ENCODE results near the gene NXPH3.

Gene NXPH3

DNA sequence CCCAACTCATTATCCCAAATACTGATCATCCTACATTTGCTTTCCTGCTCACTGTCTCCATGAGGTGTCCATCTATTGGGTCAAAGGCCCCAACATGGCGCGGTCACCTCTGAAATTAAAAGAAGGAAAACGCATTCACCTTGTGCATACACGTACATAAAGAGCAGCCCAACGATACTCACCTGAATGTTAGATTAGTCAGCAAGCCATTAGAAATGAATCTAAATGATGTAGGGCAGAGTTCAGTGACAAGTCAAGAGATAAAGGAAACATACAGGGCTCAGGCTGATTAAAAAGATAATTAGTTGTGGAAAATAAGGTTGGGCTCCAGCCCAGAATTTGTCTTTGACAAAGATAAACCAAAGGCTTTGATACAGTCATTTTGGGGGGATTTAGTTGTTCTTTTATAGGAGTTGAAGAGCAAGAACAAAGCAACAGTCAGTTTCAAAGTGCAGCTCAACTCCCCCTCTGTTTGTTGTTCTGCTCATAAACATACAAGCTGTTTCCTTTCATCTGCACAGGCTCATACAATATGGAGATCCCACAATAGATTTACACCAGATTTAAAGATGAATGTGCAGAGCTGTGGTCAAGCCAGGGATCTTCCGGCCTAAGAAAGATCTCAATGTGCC, 21.1 kb downstream of the NXPH3 start (continued):
- TF ChIP-seq, protein P1, sequence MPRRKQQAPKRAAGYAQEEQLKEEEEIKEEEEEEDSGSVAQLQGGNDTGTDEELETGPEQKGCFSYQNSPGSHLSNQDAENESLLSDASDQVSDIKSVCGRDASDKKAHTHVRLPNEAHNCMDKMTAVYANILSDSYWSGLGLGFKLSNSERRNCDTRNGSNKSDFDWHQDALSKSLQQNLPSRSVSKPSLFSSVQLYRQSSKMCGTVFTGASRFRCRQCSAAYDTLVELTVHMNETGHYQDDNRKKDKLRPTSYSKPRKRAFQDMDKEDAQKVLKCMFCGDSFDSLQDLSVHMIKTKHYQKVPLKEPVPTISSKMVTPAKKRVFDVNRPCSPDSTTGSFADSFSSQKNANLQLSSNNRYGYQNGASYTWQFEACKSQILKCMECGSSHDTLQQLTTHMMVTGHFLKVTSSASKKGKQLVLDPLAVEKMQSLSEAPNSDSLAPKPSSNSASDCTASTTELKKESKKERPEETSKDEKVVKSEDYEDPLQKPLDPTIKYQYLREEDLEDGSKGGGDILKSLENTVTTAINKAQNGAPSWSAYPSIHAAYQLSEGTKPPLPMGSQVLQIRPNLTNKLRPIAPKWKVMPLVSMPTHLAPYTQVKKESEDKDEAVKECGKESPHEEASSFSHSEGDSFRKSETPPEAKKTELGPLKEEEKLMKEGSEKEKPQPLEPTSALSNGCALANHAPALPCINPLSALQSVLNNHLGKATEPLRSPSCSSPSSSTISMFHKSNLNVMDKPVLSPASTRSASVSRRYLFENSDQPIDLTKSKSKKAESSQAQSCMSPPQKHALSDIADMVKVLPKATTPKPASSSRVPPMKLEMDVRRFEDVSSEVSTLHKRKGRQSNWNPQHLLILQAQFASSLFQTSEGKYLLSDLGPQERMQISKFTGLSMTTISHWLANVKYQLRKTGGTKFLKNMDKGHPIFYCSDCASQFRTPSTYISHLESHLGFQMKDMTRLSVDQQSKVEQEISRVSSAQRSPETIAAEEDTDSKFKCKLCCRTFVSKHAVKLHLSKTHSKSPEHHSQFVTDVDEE (CRISPR knock-in tag; IDR thresholded peaks at IDR 0.05): no peak

DNA sequence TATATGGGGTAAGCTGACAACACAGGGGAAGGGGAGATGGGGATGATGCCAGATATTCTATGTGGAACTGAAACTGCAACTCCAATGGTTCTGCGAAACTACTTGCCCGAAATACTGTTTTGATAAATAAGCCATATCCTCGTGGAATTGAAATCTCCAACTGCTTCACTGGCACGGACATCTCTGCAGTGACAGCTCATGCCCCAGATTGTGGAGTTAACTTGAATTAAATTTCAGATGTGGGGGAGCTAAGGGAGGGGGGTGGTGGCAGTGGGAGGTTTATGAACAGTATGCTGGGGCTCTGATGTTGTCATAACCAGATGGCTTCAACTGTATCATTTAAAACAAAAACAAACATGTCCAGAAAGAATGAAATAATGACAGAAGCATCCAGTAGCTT, 21.8 kb downstream of the NXPH3 start:
- ATAC-seq: no peak
- TF ChIP-seq GLIS3 (CRISPR knock-in tag; IDR thresholded peaks at IDR 0.05) (no peak), RARB (CRISPR knock-in tag; IDR thresholded peaks at IDR 0.05) (no peak), ZNF565 (CRISPR knock-in tag; conservative IDR thresholded peaks at IDR 0.05; ENCODE audit: low read depth) (no peak), OSR1 (CRISPR knock-in tag; IDR thresholded peaks at IDR 0.05) (no peak), ZFP30 (CRISPR knock-in tag; IDR thresholded peaks at IDR 0.05) (no peak), ZNF8 (CRISPR knock-in tag; IDR thresholded peaks at IDR 0.05) (no peak), TCF4 (CRISPR knock-in tag; IDR thresholded peaks at IDR 0.05; ENCODE audit: borderline replicate concordance) (no peak), ZFP3 (CRISPR knock-in tag; IDR thresholded peaks at IDR 0.05) (no peak), CSDC2 (CRISPR knock-in tag; IDR thresholded peaks at IDR 0.05) (no peak), ISL1 (CRISPR knock-in tag; IDR thresholded peaks at IDR 0.05) (no peak), ZC3H10 (CRISPR knock-in tag; IDR thresholded peaks at IDR 0.05) (no peak), ARNTL (CRISPR knock-in tag; IDR thresholded peaks at IDR 0.05; ENCODE audit: borderline replicate concordance, low read depth) (no peak)
- TF ChIP-seq, protein P1 (CRISPR knock-in tag; IDR thresholded peaks at IDR 0.05): no peak
- TF ChIP-seq, protein P2, sequence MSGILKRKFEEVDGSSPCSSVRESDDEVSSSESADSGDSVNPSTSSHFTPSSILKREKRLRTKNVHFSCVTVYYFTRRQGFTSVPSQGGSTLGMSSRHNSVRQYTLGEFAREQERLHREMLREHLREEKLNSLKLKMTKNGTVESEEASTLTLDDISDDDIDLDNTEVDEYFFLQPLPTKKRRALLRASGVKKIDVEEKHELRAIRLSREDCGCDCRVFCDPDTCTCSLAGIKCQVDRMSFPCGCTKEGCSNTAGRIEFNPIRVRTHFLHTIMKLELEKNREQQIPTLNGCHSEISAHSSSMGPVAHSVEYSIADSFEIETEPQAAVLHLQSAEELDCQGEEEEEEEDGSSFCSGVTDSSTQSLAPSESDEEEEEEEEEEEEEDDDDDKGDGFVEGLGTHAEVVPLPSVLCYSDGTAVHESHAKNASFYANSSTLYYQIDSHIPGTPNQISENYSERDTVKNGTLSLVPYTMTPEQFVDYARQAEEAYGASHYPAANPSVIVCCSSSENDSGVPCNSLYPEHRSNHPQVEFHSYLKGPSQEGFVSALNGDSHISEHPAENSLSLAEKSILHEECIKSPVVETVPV (CRISPR knock-in tag; IDR thresholded peaks at IDR 0.05): no peak

DNA sequence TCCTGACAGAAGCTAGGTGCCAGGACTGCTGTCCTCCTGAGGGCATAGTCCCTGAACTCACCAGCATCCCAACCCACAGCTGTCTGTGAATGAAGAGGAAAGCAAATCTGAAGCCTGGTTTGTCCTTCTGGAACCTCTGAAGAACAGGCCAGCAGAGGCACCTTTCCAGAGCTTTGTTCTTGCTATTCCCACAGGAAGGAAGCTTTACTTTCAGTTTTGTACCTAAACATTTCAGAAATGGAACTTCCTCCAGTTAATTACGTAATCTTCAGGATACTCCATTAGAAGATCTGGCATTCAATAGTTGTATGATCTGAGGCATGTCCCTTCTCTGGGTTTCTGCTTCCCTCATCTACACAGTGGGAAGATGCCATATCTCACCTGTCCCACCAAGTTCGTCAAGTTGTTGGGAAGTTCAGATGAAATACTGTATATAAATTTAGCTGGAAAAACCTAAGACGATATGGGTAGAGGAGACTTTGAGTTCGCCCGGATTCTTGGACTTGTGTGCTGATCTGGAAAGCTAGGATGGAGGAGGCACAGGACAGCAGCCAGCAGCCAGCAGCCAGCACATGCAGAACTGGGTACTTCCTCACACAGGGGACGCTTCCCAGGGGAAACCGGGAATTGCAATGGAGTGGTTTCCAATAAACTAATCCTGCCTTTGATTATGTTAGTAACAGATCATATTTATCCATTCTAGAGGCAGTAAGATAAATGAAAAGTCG, 22.4 kb downstream of the NXPH3 start:
- ATAC-seq: no peak
- TF ChIP-seq, protein P1 (CRISPR knock-in tag; IDR thresholded peaks at IDR 0.05): no peak
- TF ChIP-seq, protein P3, sequence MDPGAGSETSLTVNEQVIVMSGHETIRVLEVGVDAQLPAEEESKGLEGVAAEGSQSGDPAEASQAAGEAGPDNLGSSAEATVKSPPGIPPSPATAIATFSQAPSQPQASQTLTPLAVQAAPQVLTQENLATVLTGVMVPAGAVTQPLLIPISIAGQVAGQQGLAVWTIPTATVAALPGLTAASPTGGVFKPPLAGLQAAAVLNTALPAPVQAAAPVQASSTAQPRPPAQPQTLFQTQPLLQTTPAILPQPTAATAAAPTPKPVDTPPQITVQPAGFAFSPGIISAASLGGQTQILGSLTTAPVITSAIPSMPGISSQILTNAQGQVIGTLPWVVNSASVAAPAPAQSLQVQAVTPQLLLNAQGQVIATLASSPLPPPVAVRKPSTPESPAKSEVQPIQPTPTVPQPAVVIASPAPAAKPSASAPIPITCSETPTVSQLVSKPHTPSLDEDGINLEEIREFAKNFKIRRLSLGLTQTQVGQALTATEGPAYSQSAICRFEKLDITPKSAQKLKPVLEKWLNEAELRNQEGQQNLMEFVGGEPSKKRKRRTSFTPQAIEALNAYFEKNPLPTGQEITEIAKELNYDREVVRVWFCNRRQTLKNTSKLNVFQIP (CRISPR knock-in tag; IDR thresholded peaks at IDR 0.05; ENCODE audit: borderline replicate concordance, low read depth): no peak
- TF ChIP-seq ZNF565 (CRISPR knock-in tag; conservative IDR thresholded peaks at IDR 0.05; ENCODE audit: low read depth) (no peak), ZNF70 (CRISPR knock-in tag; IDR thresholded peaks at IDR 0.05) (no peak), ZFP30 (CRISPR knock-in tag; IDR thresholded peaks at IDR 0.05) (no peak), ZC3H10 (CRISPR knock-in tag; IDR thresholded peaks at IDR 0.05) (no peak), GLIS3 (CRISPR knock-in tag; IDR thresholded peaks at IDR 0.05) (no peak), RARB (CRISPR knock-in tag; IDR thresholded peaks at IDR 0.05) (no peak), CSDC2 (CRISPR knock-in tag; IDR thresholded peaks at IDR 0.05) (no peak), PPARA (CRISPR knock-in tag; IDR thresholded peaks at IDR 0.05; ENCODE audit: borderline replicate concordance) (no peak), ISL1 (CRISPR knock-in tag; IDR thresholded peaks at IDR 0.05) (no peak), TCF4 (CRISPR knock-in tag; IDR thresholded peaks at IDR 0.05; ENCODE audit: borderline replicate concordance) (no peak), ZNF8 (CRISPR knock-in tag; IDR thresholded peaks at IDR 0.05) (no peak), ESRRG (CRISPR knock-in tag; IDR thresholded peaks at IDR 0.05) (no peak), BACH2 (CRISPR knock-in tag; IDR thresholded peaks at IDR 0.05; ENCODE audit: borderline replicate concordance) (no peak)
- TF ChIP-seq, protein P4, sequence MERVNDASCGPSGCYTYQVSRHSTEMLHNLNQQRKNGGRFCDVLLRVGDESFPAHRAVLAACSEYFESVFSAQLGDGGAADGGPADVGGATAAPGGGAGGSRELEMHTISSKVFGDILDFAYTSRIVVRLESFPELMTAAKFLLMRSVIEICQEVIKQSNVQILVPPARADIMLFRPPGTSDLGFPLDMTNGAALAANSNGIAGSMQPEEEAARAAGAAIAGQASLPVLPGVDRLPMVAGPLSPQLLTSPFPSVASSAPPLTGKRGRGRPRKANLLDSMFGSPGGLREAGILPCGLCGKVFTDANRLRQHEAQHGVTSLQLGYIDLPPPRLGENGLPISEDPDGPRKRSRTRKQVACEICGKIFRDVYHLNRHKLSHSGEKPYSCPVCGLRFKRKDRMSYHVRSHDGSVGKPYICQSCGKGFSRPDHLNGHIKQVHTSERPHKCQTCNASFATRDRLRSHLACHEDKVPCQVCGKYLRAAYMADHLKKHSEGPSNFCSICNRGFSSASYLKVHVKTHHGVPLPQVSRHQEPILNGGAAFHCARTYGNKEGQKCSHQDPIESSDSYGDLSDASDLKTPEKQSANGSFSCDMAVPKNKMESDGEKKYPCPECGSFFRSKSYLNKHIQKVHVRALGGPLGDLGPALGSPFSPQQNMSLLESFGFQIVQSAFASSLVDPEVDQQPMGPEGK (CRISPR knock-in tag; IDR thresholded peaks at IDR 0.05; ENCODE audit: borderline replicate concordance): no peak
- TF ChIP-seq, protein P2 (CRISPR knock-in tag; IDR thresholded peaks at IDR 0.05): no peak
